GM18519 (cell line): Measurements from ENCODE around the gene DISC1.

Source experiments
- ATAC-seq: cut with Tn5 transposase; IDR thresholded peaks from one replicate; pipeline ENCODE4 v1.9.1; 2021; ENCODE audit warnings: mild to moderate bottlenecking, moderate library complexity; ENCODE audit not compliant: unreplicated experiment, low FRiP score

DISC1 gene

DNA sequence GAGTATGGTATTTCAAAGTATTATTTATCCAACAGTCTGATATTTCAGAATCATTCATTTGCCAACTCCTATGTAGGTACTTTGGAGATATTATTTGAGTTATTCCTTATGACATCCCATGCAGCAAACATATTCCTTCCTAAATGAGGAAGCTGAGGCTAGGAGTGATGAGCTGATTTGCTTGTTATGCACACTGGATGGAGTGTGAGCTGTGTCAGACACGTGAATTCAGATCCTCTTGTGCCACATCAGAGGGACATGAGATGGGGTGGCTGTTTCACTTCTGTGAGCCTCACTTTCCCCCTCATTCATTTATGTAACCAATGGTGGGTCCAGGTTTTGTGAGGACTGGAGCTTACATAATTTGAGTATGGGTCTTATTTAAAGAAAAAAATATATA, 215.9 kb downstream of the DISC1 start:
- no peak for ATAC-seq

DNA sequence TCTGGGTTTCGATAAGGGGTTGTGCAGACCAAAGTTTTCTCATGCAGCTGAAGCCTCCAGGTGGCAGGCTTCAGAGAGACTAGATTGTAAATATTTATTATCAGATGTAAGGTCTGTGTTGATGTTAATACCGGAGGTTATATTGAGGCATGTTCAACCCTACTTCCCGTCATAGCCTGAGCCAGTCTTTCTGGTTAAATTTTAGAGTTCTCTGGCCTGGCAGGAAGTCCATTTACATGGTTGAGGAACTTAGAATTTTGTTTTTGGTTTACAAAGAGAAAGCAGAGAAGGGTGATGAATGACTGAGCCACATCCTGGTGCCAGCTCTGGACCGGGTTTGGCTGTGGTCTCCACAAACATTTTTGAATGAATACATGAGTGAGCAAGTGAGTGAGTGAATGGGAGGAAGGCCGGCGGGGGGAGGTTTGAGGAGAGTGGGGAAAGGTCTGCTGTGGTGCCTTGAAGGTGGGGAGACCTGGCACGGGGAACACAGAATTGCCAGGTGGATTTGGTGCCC, 218.5 kb downstream of the DISC1 start:
- no peak for ATAC-seq

GRCh38 chr1:231847612-231848397, 221.2 kb downstream of the DISC1 start:
- ATAC-seq: no peak

- ATAC-seq: no peak
Observed at GRCh38 chr1:231849981-231850380, 223.4 kb downstream of the DISC1 start.

- no peak for ATAC-seq
Observed at GRCh38 chr1:231850786-231851185, 224.2 kb downstream of the DISC1 start.

DNA sequence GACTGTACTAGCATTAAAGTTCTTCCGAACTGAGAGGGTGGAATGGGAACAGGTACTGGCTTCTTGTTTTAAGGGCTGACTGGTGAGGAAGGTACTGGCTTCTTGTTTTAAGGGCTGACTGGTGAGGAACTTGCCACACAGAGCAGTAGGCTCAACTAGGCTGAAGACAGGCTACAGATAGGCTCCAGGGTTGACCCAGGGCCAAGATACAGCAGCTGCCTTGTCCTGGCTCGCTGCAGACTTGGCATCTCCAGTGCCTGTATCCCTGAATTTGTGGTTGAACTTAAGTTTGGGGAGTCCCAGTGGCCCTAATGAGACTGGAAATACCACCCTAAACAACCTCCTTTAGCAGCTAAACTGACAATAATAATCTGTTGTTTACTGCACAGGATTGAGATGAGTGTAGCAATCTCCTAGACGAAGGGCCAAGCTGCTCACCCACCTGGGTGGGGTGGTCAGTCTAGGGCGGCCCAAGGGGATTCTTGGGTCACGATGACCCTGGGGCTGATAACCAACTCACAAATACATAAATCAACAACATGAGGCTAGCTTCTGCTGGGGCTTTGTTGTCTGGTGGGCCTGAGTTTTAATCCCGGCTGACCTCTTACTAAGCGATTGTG, 227.1 kb downstream of the DISC1 start:
- ATAC-seq: no peak

GRCh38 chr1:231855361-231855760, 228.8 kb downstream of the DISC1 start:
- ATAC-seq: no peak

DNA sequence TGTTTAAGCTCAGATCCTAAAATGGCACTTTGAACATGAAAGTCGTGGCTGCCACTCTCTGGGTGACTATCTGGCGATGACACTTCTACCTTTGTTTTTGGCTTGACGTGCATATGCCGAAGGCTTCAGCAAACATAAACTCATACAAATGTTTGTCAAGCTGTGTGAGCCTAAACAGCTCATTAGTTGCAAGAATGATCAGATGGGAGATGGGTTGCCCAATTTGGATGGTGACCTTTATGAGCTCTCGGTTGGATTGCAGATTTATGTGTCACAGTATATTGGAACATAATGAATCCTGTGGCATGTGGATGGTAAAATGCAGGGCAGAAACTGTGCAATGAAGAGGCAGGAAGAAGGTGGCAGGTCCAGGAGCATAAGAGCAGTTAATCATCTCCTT, 229.3 kb downstream of the DISC1 start:
- no peak for ATAC-seq

DNA sequence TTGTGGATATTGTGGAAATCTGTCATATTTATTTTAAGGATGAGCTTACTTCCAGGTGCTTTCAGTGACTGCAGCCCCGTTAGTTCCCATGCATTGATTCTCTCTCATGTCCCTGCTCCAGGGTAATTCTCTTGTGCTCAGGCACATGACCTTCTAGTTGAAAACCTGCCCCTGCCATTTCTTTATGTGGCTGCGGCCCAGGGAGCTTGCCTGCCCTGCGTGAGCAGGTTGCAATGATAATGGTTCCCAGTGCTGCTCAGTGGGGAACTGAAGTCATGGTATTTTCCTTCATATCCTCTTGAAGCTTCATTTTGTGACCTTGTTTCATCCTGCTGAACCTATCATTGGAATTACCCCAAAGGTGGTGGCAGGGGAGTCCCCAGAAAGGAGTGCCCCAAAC, 229.8 kb downstream of the DISC1 start:
- no peak for ATAC-seq

- no peak for ATAC-seq
Observed at GRCh38 chr1:231856894-231857293, 230.3 kb downstream of the DISC1 start.

- no peak for ATAC-seq
Observed at GRCh38 chr1:231857609-231858135, 231.1 kb downstream of the DISC1 start.

DNA sequence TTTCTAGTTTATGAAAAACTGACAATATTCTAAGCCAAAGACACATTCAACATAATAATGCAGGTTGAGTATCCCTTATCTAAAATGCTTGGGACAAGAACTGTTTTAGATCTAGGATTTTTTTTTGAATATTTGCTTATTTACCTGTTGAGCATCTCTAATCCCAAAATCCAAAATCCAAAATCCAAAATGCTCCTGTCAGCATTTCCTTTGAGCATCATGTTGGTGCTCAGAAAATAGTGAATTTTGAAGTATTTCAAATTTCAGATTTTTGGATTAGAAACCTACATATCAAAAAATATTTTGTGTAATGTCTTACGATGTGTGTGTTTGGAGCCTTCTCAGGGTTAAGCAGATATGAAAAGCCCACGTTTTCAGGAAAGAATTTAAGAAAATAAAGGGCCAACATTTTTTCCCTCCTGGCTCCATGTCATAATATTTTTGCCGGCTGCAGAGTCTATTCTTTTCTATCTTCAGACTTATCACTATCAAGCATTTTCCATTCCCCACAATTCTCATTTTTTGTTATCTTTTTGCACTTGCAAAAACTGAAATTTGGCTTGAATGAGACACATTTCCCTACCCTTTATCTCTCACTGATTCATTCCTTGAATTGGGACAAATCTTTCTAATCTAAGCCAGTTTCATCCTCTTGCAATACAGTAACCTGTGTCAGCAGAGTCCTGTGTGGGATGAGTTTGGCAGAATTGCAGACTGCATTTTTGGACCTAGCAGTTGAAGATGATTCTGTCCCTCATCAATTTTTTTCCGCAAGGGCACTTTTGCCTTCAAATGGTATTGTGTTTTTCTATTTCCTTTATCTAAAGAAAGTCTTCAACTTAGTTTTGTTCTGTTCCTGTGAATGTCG, 233.9 kb downstream of the DISC1 start:
- no peak for ATAC-seq

DNA sequence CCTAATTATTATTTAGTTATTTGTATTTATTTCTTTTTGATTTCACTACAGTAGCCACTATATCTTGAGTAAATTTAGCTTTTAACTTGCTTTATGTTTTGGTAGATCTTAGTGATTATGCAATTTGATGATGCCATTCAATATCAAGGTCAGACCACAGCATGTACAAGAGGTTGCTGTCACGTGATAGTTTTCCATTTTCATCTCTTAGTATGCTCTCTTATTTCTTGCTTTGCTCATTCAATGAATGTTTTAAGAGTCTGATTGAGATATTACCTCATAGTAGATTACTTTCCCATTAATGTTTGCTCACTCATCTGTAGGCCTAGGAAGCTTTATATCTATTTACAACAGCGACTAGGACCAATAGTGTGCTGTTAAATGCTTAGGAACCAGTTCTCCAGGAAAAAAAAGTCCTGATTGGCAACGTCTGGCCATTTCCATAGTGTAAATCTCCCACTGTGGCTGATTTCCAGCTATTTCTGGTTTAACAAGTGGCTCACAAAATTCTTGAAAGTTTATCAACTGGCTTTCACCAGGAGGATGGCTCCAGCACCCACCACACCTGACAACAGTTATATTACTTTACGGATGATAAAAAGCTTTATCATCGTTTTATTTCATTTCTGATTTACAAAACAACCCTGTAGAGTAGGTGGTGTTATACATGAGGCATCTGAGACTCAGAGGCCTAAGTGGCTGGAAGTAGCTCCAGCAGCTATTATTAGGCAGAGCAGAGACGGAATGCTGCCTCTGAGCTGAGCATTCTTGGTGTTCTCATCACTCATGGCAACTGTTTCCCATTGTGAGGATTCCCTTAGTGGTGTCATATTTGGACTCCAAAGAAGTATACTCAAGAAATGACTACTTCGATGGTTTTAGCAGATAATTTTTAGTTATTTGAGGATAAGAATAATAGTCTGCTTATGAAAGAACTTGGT, 235.2 kb downstream of the DISC1 start:
- no peak for ATAC-seq

DNA sequence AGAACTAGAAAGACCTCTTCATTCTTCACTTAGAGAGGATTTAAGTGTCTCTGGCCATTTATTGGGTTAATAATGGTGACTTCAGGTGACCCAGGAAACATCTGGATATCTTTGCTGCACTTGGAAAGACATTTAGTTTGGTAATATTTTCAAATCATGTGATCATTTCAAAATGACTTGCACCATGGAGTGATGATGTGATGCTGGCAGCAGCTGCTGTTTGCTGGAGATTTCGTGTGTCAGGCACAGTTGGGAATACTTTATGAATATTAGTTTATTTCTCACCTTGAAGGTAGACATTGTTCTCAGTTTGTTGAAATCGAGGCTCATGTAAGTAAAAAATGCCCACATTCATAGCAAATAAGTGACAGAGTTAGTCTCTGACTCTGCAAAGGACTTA, 236.0 kb downstream of the DISC1 start:
- no peak for ATAC-seq

DNA sequence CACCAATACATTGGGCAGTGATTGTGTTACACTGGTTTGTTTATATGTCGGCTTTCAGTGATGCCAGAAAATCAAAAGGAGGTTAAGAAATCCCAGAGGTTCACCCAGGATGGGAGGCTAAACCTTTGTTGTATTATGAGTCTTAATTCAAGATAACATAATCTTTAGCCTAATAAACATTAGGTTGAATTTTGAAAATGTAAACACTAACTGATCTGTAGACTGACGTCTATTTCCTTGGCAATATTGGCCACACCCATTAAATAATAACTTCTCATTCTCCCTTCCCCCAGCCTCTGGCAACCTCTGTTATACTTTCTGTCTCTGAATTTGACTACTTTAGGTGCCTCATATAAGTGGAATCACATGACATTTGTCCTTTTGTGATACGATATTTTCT, 238.7 kb downstream of the DISC1 start:
- ATAC-seq: no peak

DNA sequence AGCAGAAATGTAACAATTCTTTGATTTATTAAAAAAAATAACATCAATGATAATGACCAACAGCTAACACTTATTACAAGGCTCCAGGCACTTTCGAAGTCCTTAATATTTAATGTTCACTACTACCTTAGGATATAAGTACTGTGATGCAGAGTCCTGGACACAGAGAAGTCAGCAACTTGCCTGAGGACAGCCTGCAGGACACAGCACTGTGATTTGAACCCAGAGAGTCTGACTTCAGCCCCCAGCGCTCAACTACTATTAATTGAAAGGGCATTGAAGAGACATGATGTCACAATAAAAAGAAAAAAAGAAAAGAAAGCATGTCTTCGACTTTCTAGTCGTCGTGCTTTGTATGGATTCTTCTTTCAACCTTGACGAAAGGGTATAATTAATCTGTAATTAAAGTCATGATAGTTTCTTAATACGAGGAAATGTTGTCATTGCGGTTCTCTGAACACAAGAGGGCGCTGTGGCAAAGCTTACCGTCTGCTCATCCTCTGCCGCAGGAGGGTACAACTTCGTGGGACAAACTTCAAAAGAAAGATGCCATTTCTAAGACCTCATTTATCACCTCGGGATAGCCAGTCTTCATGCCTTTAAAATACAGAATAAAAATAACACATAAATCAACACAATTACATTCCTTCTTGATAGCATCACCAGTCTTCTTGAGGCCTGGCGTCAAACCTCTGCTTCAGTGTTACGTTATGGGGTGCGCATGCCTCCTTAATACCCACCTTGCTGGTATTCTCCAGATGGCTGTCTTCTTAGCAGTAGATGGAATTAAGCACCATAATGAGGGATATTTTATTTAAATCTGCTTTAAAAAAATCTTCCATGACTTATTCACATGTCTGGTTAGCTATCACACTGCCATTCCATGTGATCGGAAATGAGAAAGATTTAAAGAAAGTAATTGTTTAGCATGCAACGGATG, 240.1 kb downstream of the DISC1 start:
- ATAC-seq: no peak

DNA sequence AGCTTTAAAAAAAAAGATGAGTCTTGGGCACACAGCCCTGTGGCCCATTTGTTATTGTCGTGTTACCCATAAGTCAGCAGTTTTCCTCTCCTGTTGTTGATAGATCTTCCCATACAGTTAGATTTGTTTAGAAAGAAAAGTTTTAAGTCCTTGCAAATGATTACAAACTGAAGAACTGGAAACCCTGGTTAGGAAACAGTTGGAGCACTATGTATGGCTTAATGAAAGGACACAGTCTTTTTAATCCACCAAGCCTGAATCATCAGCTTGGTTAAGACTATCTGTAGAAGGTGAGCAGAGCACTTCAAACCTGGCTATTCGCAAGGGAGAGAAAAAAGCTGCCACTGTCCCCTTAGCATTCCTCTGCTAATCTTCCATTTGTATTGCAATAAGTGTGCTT, 241.0 kb downstream of the DISC1 start:
- ATAC-seq: no peak

GRCh38 chr1:231869364-231869763, 242.8 kb downstream of the DISC1 start:
- no peak for ATAC-seq

GRCh38 chr1:231871471-231871870, 244.9 kb downstream of the DISC1 start:
- no peak for ATAC-seq
